GF-D8 (cell line): Measurements from ENCODE around the gene TSPAN33.
"Not testable (repeated sequence)": the region's sequence is repeated elsewhere in the genome, so short reads cannot be mapped to it uniquely, and the experiment has no call there.

Source experiments
- DNase-seq: peaks from one replicate; lab custom pipeline; 2025; lab: John Stamatoyannopoulos, UW

Gene TSPAN33

DNA sequence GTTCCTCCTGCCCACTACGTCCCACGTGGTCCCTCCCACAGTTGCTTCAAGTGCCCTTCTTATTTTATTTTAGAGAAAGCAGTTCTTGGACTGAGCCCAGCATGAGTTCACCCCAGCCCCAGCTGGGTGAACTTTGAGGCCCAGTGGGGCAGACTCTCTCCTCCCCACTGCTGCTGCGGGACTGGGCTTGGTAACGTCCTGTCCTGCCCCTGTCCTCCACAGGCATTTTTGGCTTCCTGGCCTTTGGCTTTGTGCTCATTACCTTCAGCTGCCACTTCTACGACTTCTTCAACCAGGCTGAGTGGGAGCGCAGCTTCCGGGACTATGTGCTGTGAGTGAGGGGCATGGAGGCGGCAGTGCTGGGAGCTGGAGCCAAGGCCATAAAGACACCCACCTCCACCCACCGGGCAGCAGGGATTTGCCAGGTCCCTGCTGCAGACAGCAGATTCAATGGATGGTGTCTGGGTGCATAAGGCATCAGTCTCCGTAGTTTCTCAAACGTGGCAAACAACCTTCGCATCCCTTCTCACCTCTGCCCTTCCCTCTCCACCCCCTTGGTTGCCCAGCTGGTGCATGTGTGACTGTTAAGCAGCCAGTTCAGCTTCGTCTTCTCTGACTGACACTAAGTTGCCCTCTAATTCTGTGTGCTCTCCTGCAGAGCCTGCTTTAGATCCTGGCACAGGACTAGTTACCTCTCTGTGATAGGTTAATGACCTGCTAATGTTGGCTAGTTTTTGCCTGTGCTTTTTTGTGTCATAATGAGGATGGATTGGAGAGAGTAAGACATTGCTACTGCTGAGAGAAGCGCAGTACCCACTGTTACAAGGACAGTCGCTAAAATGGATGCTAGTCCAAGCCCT is 64.8 kb downstream of the TSPAN33 start:
- DNase-seq = no peak

DNA sequence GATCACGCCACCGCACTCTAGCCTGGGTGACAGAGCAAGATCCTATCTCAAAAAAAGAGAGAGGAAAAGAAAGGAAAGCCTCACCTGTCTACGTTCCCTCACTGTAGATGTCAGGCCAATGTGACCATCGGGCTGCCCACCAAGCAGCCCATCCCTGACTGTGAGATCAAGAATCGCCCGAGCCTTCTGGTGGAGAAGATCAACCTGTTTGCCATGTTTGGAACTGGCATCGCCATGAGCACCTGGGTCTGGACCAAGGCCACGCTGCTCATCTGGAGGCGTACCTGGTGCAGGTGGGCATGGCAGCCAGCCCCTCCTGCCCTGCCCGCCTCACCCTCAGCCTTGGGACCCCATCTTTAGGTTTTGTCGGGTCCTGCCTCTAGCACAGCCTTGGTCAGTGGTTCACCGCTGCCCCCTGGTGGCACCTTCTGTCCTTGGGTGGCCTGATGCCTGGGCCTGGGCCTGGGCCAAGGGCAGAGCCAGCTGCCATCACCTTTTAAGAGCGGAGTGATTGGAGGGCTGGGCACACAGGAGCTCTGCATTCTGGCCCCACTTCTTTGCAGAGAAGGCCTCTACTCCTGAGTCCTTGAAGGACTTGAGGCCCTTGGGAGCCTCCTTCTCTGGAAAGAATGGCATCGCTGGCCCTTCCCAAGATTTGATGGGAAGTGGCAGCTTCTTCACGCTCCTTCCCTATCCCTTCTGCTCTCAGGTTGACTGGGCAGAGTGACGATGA is 65.9 kb downstream of the TSPAN33 start:
- no peak for DNase-seq

DNA sequence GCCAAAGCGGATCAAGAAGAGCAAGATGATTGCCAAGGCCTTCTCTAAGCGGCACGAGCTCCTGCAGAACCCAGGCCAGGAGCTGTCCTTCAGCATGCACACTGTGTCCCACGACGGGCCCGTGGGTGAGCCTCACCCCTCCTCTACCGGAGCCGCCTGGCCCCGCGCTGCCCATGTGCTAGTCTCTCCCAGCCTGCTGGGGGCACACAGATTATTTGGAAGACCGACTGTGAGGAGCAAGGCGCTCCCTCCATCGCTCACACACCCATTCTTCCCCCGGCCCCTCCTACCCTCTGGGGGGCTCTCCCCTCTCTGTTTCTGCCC is 66.4 kb downstream of the TSPAN33 start:
- no peak for DNase-seq

DNA sequence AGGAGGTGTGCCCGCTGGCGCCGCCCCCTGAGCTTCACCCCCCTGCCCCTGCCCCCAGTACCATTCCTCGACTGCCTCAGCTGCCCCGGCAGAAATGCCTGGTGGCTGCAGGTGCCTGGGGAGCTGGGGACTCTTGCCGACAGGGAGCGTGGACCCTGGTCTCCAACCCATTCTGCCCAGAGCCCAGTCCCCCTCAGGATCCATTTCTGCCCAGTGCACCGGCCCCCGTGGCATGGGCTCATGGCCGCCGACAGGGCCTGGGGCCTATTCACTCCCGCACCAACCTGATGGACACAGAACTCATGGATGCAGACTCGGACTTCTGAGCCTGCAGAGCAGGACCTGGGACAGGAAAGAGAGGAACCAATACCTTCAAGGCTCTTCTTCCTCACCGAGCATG is 67.6 kb downstream of the TSPAN33 start:
- no peak for DNase-seq

DNA sequence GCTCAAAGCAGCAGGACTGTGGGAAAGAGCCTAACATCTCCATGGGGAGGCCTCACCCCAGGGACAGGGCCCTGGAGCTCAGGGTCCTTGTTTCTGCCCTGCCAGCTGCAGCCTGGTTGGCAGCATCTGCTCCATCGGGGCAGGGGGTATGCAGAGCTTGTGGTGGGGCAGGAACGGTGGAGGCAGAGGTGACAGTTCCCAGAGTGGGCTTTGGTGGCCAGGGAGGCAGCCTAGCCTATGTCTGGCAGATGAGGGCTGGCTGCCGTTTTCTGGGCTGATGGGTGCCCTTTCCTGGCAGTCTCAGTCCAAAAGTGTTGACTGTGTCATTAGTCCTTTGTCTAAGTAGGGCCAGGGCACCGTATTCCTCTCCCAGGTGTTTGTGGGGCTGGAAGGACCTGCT is 68.1 kb downstream of the TSPAN33 start:
- DNase-seq = no peak

- no peak for DNase-seq
Observed at GRCh38 chr7:129213828-129214227, 69.3 kb downstream of the TSPAN33 start.

DNA sequence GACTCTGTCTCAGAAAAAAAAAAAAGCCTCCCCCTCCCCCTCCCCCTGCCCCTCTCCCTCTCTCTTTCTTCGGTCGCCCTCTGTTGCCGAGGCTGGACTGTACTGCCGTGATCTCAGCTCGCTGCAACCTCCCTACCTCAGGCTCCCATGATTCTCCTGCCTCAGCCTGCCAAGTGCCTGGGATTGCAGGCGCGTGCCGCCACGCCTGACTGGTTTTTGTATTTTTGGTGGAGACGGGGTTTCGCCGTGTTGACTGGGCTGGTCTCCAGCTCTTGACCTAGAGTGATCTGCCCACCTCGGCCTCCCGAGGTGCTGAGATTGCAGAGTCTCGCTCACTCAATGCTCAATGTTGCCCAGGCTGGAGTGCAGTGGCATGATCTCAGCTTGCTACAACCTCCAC is 71.2 kb downstream of the TSPAN33 start:
- DNase-seq = not testable (repeated sequence)

DNA sequence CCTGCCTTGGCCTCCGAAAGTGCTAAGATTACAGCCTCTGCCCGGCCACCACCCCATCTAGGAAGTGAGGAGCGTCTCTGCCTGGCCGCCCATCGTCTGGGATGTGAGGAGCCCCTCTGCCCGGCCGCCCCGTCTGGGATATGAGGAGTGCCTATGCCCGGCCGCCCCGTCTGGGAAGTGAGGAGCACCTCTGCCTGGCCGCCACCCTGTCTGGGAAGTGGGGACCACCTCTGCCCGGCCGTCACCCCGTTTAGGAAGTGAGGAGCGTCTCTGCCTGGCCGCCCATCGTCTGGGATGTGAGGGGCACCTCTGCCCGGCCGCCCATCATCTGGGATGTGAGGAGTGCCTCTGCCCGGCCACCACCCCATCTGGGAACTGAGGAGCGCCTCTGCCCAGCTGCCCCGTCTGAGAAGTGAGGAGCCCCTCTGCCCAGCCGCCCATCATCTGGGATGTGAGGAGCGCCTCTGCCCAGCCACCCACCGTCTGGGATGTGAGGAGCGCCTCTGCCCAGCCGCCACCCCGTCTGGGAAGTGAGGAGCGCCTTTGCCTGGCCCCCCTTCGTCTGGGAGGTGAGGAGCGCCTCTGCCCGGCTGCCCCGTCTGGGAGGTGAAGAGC is 71.7 kb downstream of the TSPAN33 start:
- not testable (repeated sequence) for DNase-seq

GRCh38 chr7:129216821-129217416 is 72.4 kb downstream of the TSPAN33 start:
- not testable (repeated sequence) for DNase-seq

DNA sequence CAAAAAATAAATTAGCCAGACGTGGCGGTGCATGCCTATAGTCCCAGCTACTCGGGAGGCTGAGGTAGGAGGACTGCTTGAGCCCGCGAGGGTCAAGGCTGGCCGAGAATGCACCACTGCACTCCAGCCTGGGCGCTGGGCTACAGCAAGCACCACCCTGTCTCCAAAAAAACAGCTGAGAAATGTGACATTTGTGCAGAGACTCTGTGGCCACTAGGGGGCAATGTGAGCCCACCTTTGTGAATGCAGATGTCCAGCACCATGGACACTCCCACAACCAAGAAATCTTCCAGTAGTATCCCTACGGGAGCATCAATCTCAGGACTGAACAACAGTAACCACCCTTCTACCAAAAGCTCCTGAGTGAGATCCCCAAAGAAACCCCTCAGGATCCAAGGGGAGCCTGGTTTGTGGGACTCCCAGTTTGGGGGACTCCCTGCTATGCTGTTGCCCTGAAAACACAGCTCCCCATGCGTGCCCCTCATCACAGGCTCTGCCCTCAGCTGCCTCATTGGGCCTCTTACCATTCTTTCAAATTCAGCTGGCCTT is 74.1 kb downstream of the TSPAN33 start:
- no peak for DNase-seq

GRCh38 chr7:129219166-129219565 is 74.7 kb downstream of the TSPAN33 start:
- DNase-seq = not testable (repeated sequence)
